IPS-18a (cell line): Measurements from ENCODE around the gene CTNNBL1.

Source experiments
- H3K27ac ChIP-seq: one replicate; pipeline ENCODE4 v1.5.1; 2013; ENCODE audit warnings: low read length
- H3K27me3 ChIP-seq: one replicate; pipeline ENCODE4 v1.6.1; 2013; ENCODE audit warnings: mild to moderate bottlenecking, low read length; ENCODE audit not compliant: control insufficient read depth, insufficient read depth
- H3K36me3 ChIP-seq: one replicate; pipeline ENCODE4 v1.6.1; 2013; ENCODE audit warnings: low read depth, low read length; ENCODE audit not compliant: control insufficient read depth
- H3K4me1 ChIP-seq: one replicate; pipeline ENCODE4 v1.6.1; 2013; ENCODE audit warnings: low read depth, low read length; ENCODE audit not compliant: control insufficient read depth
- H3K4me3 ChIP-seq: one replicate; pipeline ENCODE4 v1.5.1; 2013; ENCODE audit warnings: low read length
- H3K9ac ChIP-seq: one replicate; pipeline ENCODE4 v1.6.1; 2013; ENCODE audit warnings: mild to moderate bottlenecking, low read length, moderate library complexity
- H3K9me3 ChIP-seq: one replicate; pipeline ENCODE4 v1.6.1; 2013; ENCODE audit warnings: low read depth, low read length; ENCODE audit not compliant: control insufficient read depth

Gene CTNNBL1

GRCh38 chr20:37749620-37750403 lies 56.0 kb downstream of the CTNNBL1 start:
- Histone ChIP-seq H3K4me1 (peaks cover 14% of the 10 kb centered on the region), H3K27ac (no peak overlapping the region)

GRCh38 chr20:37755665-37756064 lies 61.8 kb downstream of the CTNNBL1 start:
- peaks cover 2% of the 10 kb centered on the region for H3K4me1 ChIP-seq

More at GRCh38 chr20:37749620-37750403, 56.0 kb downstream of the CTNNBL1 start:
- H3K36me3 ChIP-seq, result peaks cover 6% of the 10 kb centered on the region
- H3K4me3 ChIP-seq, result no peak overlapping the region
- H3K27me3 ChIP-seq, result no peaks in the 10 kb centered on the region
- no peak overlapping the region for H3K9ac ChIP-seq
- no peaks in the 10 kb centered on the region for H3K9me3 ChIP-seq

GRCh38 chr20:37756234-37756633 lies 62.4 kb downstream of the CTNNBL1 start:
- no peaks in the 10 kb centered on the region for H3K4me1 ChIP-seq
- no peaks in the 10 kb centered on the region for H3K27me3 ChIP-seq
- no peaks in the 10 kb centered on the region for H3K9me3 ChIP-seq
- no peak overlapping the region for H3K9ac ChIP-seq
- H3K27ac ChIP-seq, result no peak overlapping the region
- no peak overlapping the region for H3K4me3 ChIP-seq
- no peaks in the 10 kb centered on the region for H3K36me3 ChIP-seq

More at GRCh38 chr20:37755665-37756064, 61.8 kb downstream of the CTNNBL1 start:
- Histone ChIP-seq H3K9me3 (no peaks in the 10 kb centered on the region), H3K27ac (no peak overlapping the region), H3K27me3 (no peaks in the 10 kb centered on the region), H3K4me3 (no peak overlapping the region), H3K9ac (no peak overlapping the region), H3K36me3 (no peaks in the 10 kb centered on the region)

- Histone ChIP-seq H3K27ac (no peak overlapping the region), H3K36me3 (no peaks in the 10 kb centered on the region), H3K4me3 (no peak overlapping the region), H3K9me3 (no peaks in the 10 kb centered on the region), H3K9ac (no peak overlapping the region), H3K4me1 (no peaks in the 10 kb centered on the region), H3K27me3 (no peaks in the 10 kb centered on the region)
Observed at GRCh38 chr20:37757550-37757949, 63.7 kb downstream of the CTNNBL1 start.

- no peaks in the 10 kb centered on the region for H3K4me1 ChIP-seq
Observed at GRCh38 chr20:37758332-37758731, 64.5 kb downstream of the CTNNBL1 start.

GRCh38 chr20:37759052-37759553 lies 65.3 kb downstream of the CTNNBL1 start:
- no peak overlapping the region for H3K27ac ChIP-seq
- H3K4me1 ChIP-seq, result no peaks in the 10 kb centered on the region
- no peak overlapping the region for H3K9ac ChIP-seq
- H3K4me3 ChIP-seq, result no peak overlapping the region
- no peaks in the 10 kb centered on the region for H3K36me3 ChIP-seq
- no peaks in the 10 kb centered on the region for H3K27me3 ChIP-seq
- no peaks in the 10 kb centered on the region for H3K9me3 ChIP-seq

More at GRCh38 chr20:37758332-37758731, 64.5 kb downstream of the CTNNBL1 start:
- Histone ChIP-seq H3K4me3 (no peak overlapping the region), H3K27me3 (no peaks in the 10 kb centered on the region), H3K9ac (no peak overlapping the region), H3K36me3 (no peaks in the 10 kb centered on the region), H3K27ac (no peak overlapping the region), H3K9me3 (no peaks in the 10 kb centered on the region)

GRCh38 chr20:37759761-37760209 lies 66.0 kb downstream of the CTNNBL1 start:
- H3K27me3 ChIP-seq, result no peaks in the 10 kb centered on the region
- no peak overlapping the region for H3K9ac ChIP-seq
- H3K36me3 ChIP-seq, result no peaks in the 10 kb centered on the region
- H3K27ac ChIP-seq, result no peak overlapping the region
- no peak overlapping the region for H3K4me3 ChIP-seq
- no peaks in the 10 kb centered on the region for H3K9me3 ChIP-seq
- H3K4me1 ChIP-seq, result no peaks in the 10 kb centered on the region

- no peaks in the 10 kb centered on the region for H3K27me3 ChIP-seq
- H3K27ac ChIP-seq, result no peak overlapping the region
- no peaks in the 10 kb centered on the region for H3K9me3 ChIP-seq
- no peak overlapping the region for H3K9ac ChIP-seq
- no peak overlapping the region for H3K4me3 ChIP-seq
- no peaks in the 10 kb centered on the region for H3K36me3 ChIP-seq
- H3K4me1 ChIP-seq, result no peaks in the 10 kb centered on the region
Observed at GRCh38 chr20:37760322-37760721, 66.5 kb downstream of the CTNNBL1 start.

GRCh38 chr20:37762716-37763485 lies 69.1 kb downstream of the CTNNBL1 start:
- Histone ChIP-seq H3K4me3 (no peak overlapping the region), H3K4me1 (no peaks in the 10 kb centered on the region), H3K36me3 (no peaks in the 10 kb centered on the region), H3K9me3 (no peaks in the 10 kb centered on the region), H3K27ac (no peak overlapping the region), H3K27me3 (no peaks in the 10 kb centered on the region), H3K9ac (no peak overlapping the region)

GRCh38 chr20:37764333-37764935 lies 70.6 kb downstream of the CTNNBL1 start:
- H3K27me3 ChIP-seq, result no peaks in the 10 kb centered on the region
- H3K27ac ChIP-seq, result no peak overlapping the region
- H3K4me1 ChIP-seq, result no peaks in the 10 kb centered on the region
- no peak overlapping the region for H3K9ac ChIP-seq
- no peaks in the 10 kb centered on the region for H3K9me3 ChIP-seq
- H3K36me3 ChIP-seq, result no peaks in the 10 kb centered on the region
- no peak overlapping the region for H3K4me3 ChIP-seq

- no peak overlapping the region for H3K27ac ChIP-seq
- no peaks in the 10 kb centered on the region for H3K27me3 ChIP-seq
- H3K9ac ChIP-seq, result no peak overlapping the region
- H3K9me3 ChIP-seq, result no peaks in the 10 kb centered on the region
- H3K4me3 ChIP-seq, result no peak overlapping the region
- H3K4me1 ChIP-seq, result no peaks in the 10 kb centered on the region
- H3K36me3 ChIP-seq, result no peaks in the 10 kb centered on the region
Observed at GRCh38 chr20:37770908-37771307, 77.1 kb downstream of the CTNNBL1 start.
